Rectal smooth muscle tissue (tissue), 1 donor: ENCODE measurements around the gene CD58.

Source experiments
- H3K27ac ChIP-seq: one replicate; pipeline ENCODE4 v1.7.0; 2013; ENCODE audit warnings: low read depth, low read length, inconsistent platforms
- H3K27me3 ChIP-seq: one replicate; pipeline ENCODE4 v1.7.0; 2013; ENCODE audit warnings: low read length; ENCODE audit not compliant: control insufficient read depth, insufficient read depth
- H3K36me3 ChIP-seq: one replicate; pipeline ENCODE4 v1.7.0; 2013; ENCODE audit warnings: low read length; ENCODE audit not compliant: control insufficient read depth, insufficient read depth
- H3K4me1 ChIP-seq: one replicate; pipeline ENCODE4 v1.7.0; 2013; ENCODE audit warnings: low read length; ENCODE audit not compliant: control insufficient read depth, insufficient read depth
- H3K4me3 ChIP-seq: one replicate; pipeline ENCODE4 v1.7.0; 2013; ENCODE audit warnings: low read length
- H3K9ac ChIP-seq: one replicate; pipeline ENCODE4 v1.7.0; 2013; ENCODE audit warnings: low read length

The CD58 gene

DNA sequence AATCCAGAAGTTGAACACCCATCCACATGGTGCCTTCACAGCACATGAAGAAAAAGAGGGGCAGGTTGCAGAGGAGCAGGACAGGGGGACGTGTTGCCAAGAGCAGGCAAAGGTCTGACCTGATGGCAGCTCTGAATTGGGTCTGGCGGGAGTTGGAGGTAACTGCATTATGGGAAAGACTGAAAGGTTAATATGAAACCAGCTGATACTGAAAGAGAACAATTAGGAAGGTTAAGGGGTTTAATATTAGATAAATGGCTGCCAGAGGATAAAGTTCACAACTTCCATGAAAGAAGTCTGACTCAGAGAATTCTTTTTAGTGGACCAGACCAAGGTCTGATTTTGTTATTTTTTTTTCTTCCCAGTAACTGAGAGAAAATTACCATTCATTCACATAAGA is 76.1 kb downstream of the CD58 start:
- no peaks in the 10 kb centered on the region for H3K27me3 ChIP-seq
- H3K9ac ChIP-seq = no peak overlapping the region
- H3K4me3 ChIP-seq = no peak overlapping the region
- no peaks in the 10 kb centered on the region for H3K36me3 ChIP-seq
- no peaks in the 10 kb centered on the region for H3K4me1 ChIP-seq
- no peak overlapping the region for H3K27ac ChIP-seq

DNA sequence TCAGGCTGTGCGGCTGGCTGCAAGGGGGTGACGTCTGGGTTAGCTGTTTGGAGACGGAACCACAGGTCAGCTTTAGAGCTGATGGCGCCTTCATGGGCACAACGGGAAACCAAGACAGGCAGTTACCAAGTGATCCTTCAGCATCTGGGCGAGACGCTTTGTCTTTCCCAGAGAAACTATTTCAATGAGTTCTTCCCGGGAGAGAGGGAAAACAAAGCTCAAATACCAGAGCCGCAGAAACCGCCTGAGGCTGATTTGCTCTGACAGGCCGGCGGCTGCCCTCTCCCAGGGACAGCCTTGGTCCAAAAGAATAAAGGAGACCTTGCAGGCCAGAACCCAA is 76.5 kb downstream of the CD58 start:
- no peaks in the 10 kb centered on the region for H3K36me3 ChIP-seq
- no peak overlapping the region for H3K4me3 ChIP-seq
- no peaks in the 10 kb centered on the region for H3K27me3 ChIP-seq
- no peak overlapping the region for H3K27ac ChIP-seq
- no peaks in the 10 kb centered on the region for H3K4me1 ChIP-seq
- no peak overlapping the region for H3K9ac ChIP-seq

- H3K36me3 ChIP-seq = no peaks in the 10 kb centered on the region
- H3K4me1 ChIP-seq = no peaks in the 10 kb centered on the region
- no peak overlapping the region for H3K9ac ChIP-seq
- no peak overlapping the region for H3K27ac ChIP-seq
- no peaks in the 10 kb centered on the region for H3K27me3 ChIP-seq
- H3K4me3 ChIP-seq = no peak overlapping the region
Measured at GRCh38 chr1:116493484-116494352, 77.1 kb downstream of the CD58 start.

- no peak overlapping the region for H3K27ac ChIP-seq
- H3K4me3 ChIP-seq = no peak overlapping the region
- no peaks in the 10 kb centered on the region for H3K4me1 ChIP-seq
- H3K27me3 ChIP-seq = no peaks in the 10 kb centered on the region
- H3K9ac ChIP-seq = no peak overlapping the region
- no peaks in the 10 kb centered on the region for H3K36me3 ChIP-seq
Measured at GRCh38 chr1:116493036-116493435, 77.8 kb downstream of the CD58 start.

DNA sequence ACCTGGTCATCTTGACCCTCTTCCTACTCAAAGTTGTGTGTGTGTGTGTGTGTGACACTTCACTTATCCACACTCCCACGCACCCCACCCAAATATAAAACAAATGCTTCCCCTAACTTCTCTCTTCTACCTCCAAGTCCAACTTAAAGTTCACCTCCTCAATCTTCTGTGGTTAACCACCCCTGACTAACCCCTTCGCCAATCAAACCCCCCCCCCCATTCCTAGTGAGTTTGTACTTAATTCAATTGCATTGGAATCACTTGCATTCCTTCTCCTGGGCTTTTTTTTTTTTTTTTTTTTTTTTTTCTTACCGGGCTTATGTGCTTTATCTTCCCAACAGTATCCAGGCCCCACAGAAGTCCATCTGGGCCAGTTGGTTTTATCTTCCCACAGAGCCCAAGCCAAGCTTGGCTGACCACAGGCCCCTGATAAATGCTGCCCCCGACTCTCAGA is 78.4 kb downstream of the CD58 start:
- H3K9ac ChIP-seq = no peak overlapping the region
- H3K27ac ChIP-seq = no peak overlapping the region
- no peaks in the 10 kb centered on the region for H3K36me3 ChIP-seq
- H3K27me3 ChIP-seq = no peaks in the 10 kb centered on the region
- no peak overlapping the region for H3K4me3 ChIP-seq
- H3K4me1 ChIP-seq = no peaks in the 10 kb centered on the region

DNA sequence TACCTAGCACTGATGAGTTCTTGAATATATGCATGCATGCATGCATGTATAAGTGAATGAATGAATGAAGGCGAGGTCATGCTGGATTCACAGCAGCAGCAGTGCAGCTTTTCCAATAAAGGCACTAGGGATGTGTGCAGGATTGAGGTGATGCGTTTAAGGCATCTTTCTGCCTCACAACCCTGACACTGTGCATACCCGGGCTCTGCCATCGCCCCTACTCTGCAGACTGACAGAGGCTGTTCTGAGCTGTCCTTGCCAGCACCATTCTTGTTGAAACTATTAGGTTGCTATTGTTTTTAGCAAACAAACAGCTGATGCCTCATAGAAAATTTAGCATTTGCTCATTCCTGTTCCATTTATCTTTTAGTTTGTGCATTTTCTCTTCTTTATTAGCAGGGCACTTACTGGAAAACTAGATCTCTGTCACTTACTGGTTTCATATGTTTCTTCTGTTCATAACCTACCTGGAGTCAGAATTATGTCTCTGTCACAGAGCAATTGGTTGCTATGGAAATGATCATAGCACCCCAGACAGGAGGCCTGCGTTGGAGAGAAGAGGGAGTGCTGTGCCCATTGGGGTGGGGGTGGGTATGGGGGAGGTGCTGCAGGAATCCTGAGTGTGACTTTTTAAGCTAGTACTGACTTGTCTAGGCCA is 79.0 kb downstream of the CD58 start:
- Histone ChIP-seq H3K36me3 (no peaks in the 10 kb centered on the region), H3K9ac (no peak overlapping the region), H3K27me3 (no peaks in the 10 kb centered on the region), H3K4me3 (no peak overlapping the region), H3K27ac (no peak overlapping the region), H3K4me1 (no peaks in the 10 kb centered on the region)

DNA sequence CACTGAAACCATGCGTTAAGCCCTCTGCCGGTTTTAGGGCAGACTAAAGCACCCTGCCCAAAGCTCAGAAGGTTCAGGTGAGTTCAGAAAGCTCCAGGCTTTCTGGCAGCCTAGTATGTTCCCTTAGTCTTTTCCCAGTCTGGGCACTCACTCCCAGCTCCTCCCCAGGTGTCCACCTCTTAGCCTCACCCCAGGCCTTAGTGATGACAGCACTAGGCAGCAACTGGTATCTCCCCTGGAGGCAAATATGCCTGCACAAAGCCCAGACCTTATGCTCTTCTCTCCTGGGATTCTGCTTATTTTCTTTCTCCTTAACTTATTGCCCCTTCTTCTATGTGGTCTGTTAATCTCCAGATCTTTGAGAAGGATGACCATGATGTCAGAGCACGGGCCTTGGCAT is 80.2 kb downstream of the CD58 start:
- no peaks in the 10 kb centered on the region for H3K36me3 ChIP-seq
- H3K27me3 ChIP-seq = no peaks in the 10 kb centered on the region
- no peak overlapping the region for H3K27ac ChIP-seq
- no peak overlapping the region for H3K4me3 ChIP-seq
- no peak overlapping the region for H3K9ac ChIP-seq
- no peaks in the 10 kb centered on the region for H3K4me1 ChIP-seq

DNA sequence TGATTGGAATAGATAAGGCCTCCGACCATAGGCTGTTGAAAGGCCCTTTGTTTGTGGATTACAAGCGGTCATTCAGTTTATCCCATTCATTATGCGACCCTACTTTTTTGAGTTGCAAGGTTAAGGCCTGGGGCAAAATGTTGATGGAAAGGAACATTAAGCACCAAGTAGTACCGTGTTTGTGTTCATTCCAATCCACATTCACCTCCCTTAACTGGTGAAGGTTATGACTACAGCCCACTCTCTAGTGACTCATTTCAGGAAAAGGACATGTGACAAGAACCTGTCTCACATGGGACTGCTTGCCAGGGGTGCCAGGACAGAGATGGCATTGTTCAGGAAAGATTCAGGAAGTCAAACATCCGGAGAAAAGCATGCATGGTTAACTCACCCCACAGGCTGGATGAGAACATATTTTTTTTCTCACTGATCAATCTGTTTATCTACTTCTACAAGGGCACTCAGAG is 81.6 kb downstream of the CD58 start:
- Histone ChIP-seq H3K4me3 (no peak overlapping the region), H3K9ac (no peak overlapping the region), H3K36me3 (no peaks in the 10 kb centered on the region), H3K27me3 (no peaks in the 10 kb centered on the region), H3K4me1 (no peaks in the 10 kb centered on the region), H3K27ac (no peak overlapping the region)

GRCh38 chr1:116488071-116488470 is 82.8 kb downstream of the CD58 start:
- no peaks in the 10 kb centered on the region for H3K4me1 ChIP-seq
- H3K27ac ChIP-seq = no peak overlapping the region
- no peaks in the 10 kb centered on the region for H3K36me3 ChIP-seq
- no peak overlapping the region for H3K4me3 ChIP-seq
- no peak overlapping the region for H3K9ac ChIP-seq
- no peaks in the 10 kb centered on the region for H3K27me3 ChIP-seq

DNA sequence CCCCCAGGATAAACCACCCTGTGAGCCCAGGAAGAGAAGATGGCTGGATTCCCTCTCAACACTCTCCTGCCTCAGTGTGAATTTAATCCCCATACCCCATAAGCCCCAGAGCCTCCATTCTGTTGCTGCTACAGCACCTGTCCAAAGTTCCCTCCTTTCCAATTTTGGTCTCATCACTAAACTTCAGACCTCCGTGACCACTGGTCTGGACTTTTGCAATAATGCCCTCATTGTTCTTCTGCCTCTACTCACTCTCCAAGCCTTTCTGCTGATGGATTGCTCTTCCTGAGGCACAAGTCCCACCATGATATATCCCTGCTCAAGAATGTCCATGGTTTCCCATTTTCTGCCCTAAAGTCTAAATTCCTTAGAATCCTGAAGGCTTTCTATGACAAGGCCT is 83.2 kb downstream of the CD58 start:
- no peaks in the 10 kb centered on the region for H3K27me3 ChIP-seq
- H3K9ac ChIP-seq = no peak overlapping the region
- no peak overlapping the region for H3K4me3 ChIP-seq
- no peak overlapping the region for H3K27ac ChIP-seq
- no peaks in the 10 kb centered on the region for H3K36me3 ChIP-seq
- H3K4me1 ChIP-seq = no peaks in the 10 kb centered on the region

- no peak overlapping the region for H3K9ac ChIP-seq
- no peaks in the 10 kb centered on the region for H3K4me1 ChIP-seq
- no peaks in the 10 kb centered on the region for H3K36me3 ChIP-seq
- no peak overlapping the region for H3K4me3 ChIP-seq
- H3K27me3 ChIP-seq = no peaks in the 10 kb centered on the region
- no peak overlapping the region for H3K27ac ChIP-seq
Measured at GRCh38 chr1:116487031-116487430, 83.8 kb downstream of the CD58 start.

- H3K27me3 ChIP-seq = no peaks in the 10 kb centered on the region
- no peaks in the 10 kb centered on the region for H3K36me3 ChIP-seq
- H3K27ac ChIP-seq = no peak overlapping the region
- H3K9ac ChIP-seq = no peak overlapping the region
- no peaks in the 10 kb centered on the region for H3K4me1 ChIP-seq
- H3K4me3 ChIP-seq = no peak overlapping the region
Measured at GRCh38 chr1:116486424-116486823, 84.4 kb downstream of the CD58 start.

DNA sequence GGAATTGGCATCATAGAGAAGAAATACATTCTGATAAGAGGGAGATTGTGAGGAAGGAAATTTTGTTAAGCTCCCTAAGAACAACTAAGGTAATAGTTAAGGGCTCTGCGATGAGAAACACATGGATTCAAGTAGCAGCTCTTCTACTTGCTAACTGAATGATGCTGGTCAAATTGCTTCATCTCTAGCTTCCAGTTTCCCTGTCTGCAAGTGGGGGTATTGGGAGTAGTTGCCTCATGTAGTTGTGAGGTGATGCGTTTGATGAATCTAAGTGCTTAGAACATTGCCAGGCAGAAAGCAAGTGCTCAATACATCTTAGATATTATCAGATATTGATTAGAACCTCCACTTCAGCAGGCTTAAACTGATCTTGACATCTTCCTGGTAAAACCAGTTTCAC is 84.8 kb downstream of the CD58 start:
- no peaks in the 10 kb centered on the region for H3K4me1 ChIP-seq
- no peaks in the 10 kb centered on the region for H3K36me3 ChIP-seq
- no peak overlapping the region for H3K9ac ChIP-seq
- no peak overlapping the region for H3K27ac ChIP-seq
- no peak overlapping the region for H3K4me3 ChIP-seq
- no peaks in the 10 kb centered on the region for H3K27me3 ChIP-seq
